Airway epithelial cell (primary cell): Measurements from ENCODE around the gene CRYGS. TPM values are rescaled to one million over a fixed set of nuclear protein-coding genes. Genes with fewer than 3 reads are reported as not detected.

Experiments used
- total RNA-seq: library from RNA; depleted of rRNA; stranded (reverse); fragments of >200 nt; gene quantifications from 2 replicates; pipeline ENCODE4 v1.2.3, GENCODE V29; 2015

Gene CRYGS
- total RNA-seq: 0.23 and 0.99 TPM in 2 replicates

GRCh38 chr3:186544281-186544680 is at the start of gene CRYGS:
TSS of gene CRYGS (minus strand) at chr3:186544380. CDS start at chr3:186544326, 54 bp downstream.

DNA sequence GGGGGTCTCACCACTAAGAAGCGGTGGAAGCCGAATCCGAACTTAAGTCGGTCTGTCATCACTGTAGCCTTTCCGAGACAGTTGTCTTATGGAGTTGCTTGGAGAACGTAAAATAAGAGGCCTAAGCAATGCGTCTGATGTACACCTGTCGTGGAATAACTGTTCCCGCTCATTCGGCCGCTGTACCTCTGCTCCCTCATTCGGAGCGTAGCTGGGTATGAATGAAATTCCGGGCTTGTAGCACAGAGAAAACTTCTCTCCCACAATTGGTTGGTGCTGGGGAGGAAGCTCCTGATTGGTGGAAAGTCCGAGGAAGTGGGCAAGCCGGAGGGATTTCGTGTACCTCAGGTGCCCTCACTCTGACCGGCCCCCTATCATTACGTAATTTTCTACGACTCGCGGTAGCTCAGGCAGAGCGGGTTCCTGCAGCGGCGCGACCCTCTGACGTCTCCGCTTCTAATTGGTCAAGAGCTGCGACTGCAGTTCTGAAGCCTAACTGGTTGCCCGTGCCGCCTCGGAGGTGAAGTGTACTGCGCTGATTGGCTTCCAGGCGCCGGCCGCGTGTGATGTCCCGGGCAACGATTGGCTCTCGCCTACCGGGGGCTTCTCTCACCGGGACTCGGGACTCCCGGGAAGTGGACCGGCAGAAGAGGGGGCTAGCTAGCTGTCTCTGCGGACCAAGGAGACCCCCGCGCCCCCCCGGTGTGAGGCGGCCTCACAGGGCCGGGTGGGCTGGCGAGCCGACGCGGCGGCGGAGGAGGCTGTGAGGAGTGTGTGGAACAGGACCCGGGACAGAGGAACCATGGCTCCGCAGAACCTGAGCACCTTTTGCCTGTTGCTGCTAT is 26.1 kb upstream of the CRYGS start, which contains the start of gene DNAJB11:
Gene DNAJB11 (plus strand): TSS at position 625 of the 845 bp plus-strand sequence. CDS start 178 bp downstream, at position 803.

DNA sequence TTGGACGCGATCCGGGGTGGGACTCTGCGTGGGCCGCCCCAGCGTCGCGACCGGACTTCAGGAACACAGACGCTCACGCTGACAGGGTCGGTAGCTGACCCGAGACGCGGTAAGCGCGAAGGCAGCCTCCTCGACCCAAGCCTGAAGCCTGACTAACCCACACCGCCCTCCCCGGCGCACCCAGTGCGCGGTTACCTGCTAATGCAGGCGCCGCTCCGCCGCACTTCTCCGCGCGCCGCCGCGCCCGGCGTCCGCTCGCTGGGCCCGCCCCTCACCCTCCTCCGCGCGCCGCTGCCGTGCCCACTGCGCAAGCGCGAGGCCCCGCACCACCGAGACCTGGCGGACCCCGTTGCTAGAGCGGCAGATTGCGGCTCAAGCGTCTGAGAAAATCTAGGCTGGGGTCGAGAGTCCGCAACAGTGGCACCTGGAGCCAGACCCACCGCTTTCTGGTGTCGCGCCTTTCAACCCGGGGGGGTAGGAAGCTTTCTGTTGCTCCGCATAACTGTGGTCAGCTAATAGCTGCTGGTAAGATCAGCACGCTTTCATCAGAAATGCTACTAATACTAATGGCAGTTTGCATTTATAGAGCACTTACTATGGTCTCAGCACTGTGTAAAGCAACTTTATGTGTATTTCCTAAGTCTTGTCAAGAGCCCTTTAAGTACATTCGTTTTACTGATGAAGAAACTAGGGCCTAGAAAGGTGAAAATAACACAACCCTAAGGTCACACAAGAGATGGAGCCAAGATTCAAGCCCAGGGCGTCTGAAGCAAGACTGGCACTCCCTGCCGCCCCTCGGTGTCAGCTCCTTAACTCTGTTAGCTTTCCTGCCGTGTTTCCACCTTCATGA is 23.1 kb upstream of the CRYGS start, which contains the start of gene TBCCD1:
Gene TBCCD1 (minus strand): TSS at position 268 of the 850 bp plus-strand sequence. CDS start 3,010 bp downstream, outside the sequence.

Other genes starting within 250 kb of the CRYGS start
- under 0.01 TPM in 1 of 2 replicates, not detected in the other for gene DGKG, start 182.1 kb downstream of the CRYGS start, total RNA-seq
- gene TBCCD1, start 23.0 kb upstream of the CRYGS start, total RNA-seq: 9.1 and 9.7 TPM in 2 replicates
- gene DNAJB11, start 26.3 kb upstream of the CRYGS start, total RNA-seq: 53.7 and 73.5 TPM in 2 replicates
- 0.28 TPM in 1 of 2 replicates, not detected in the other for gene AHSG, start 68.7 kb upstream of the CRYGS start, total RNA-seq
- 1.2 and 2.8 TPM in 2 replicates for gene FETUB, start 96.0 kb upstream of the CRYGS start, total RNA-seq
- gene HRG, start 121.6 kb upstream of the CRYGS start, total RNA-seq: not detected in 2 replicates
- gene KNG1, start 173.0 kb upstream of the CRYGS start, total RNA-seq: not detected in 2 replicates
- 227 and 236 TPM in 2 replicates for gene EIF4A2, start 239.2 kb upstream of the CRYGS start, total RNA-seq